MM.1S (cell line): ENCODE results near the gene GRAMD1A.

Experiments
- CTCF ChIP-seq: fragments of 300-600 bp; sonication (generic); IDR thresholded peaks from 2 replicates; pipeline ENCODE4 v1.5.1; 2016; ENCODE audit warnings: antibody characterized with exemption, low read length, mixed read lengths
- EZH2 ChIP-seq: fragments of 300-600 bp; sonication (generic); optimal IDR thresholded peaks from 2 replicates; pipeline ENCODE3; 2017; ENCODE audit warnings: low read depth, mild to moderate bottlenecking, antibody characterized with exemption, low read length, mixed read lengths

GRCh38 chr19:34953092-34953491 lies 47.0 kb upstream of the GRAMD1A start:
- TF ChIP-seq CTCF (no peak), EZH2 (no peak)
